Measurements from ENCODE around the gene HGS. TPM values are rescaled to one million over a fixed set of nuclear protein-coding genes. Genes with fewer than 3 reads are reported as not detected.
A peak's percentile ranks its signal among the peaks of the same experiment; 100 is the strongest.
"Not testable (repeated sequence)": the region's sequence is repeated elsewhere in the genome, so short reads cannot be mapped to it uniquely, and the experiment has no call there.

The HGS gene
- total RNA-seq, 3 donors from 2014 or later, result 146 to 162 (median 147) TPM

- H3K4me3 Mint-ChIP-seq, result peak overlapping the region; percentile 92
- DNase-seq (no peak), ATAC-seq (peak; percentile 30 to 32)
- H3K4me1 Mint-ChIP-seq (ENCODE audit: low read depth), result peaks cover 35% of the 10 kb centered on the region
- no peaks in the 10 kb centered on the region for H3K27me3 Mint-ChIP-seq (ENCODE audit: low read depth)
- H3K36me3 Mint-ChIP-seq (ENCODE audit: insufficient read depth), result peaks cover 19% of the 10 kb centered on the region
- no peaks in the 10 kb centered on the region for H3K9me3 Mint-ChIP-seq
Observed at GRCh38 chr17:81666092-81666341, 17.8 kb upstream of the HGS start.

DNA sequence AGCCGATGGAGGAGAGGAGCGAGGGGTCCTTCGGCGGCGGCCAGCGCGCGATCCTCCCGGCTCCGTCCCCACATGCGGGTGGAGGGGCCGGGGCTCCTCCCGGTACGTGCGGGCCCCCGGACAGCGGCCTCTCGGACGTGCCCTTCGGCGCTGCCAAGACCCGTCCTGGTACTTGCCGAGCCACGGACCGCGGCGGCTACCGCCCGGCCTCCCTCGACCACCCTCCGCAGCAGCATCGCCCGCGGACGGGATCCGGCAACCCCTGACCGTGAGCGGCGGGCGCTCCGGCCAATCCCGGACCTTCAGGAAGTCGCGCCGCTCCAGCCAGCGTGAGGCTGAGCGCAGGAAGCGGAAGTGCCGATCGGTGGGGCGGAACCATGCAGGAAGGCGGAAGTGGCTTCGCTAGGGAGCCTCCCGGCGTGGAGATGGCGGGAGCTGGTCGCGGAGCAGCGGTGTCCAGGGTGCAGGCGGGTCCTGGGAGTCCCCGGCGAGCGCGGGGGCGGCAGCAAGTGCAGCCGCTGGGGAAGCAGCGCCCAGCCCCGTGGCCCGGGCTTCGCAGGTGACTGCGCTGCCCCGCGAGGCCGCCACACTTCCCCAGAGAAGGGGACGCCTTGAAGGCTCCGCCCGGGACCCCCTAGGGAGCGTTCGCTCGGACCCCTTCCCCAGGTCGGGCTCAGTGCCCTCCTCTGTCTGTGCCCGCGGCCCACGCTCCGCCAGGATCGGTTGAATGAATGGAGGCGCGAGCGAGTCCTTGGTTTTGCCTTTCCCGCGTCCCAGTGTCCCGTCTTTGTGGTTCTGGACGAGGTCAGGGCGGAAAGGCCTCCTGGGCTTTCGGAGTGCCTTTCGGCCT is 17.2 kb upstream of the HGS start, which contains the start of the genes CCDC137 and OXLD1:
Gene CCDC137 (plus strand): TSS at position 396 of the 850 bp plus-strand sequence. CDS start 30 bp downstream, at position 426.
Gene OXLD1 (minus strand): TSS at position 264 of the 850 bp plus-strand sequence. CDS start 28 bp downstream, at position 236.
- DNase-seq (peak; percentile 88), ATAC-seq (peak; percentile 94 to 97)
- Mint-ChIP-seq H3K4me1 (ENCODE audit: low read depth) (peaks cover 35% of the 10 kb centered on the region), H3K4me3 (peak within 1 kb of the TSS; percentile 92), H3K9me3 (no peaks in the 10 kb centered on the region), H3K27me3 (ENCODE audit: low read depth) (no peaks in the 10 kb centered on the region), H3K36me3 (ENCODE audit: insufficient read depth) (peaks cover 22% of the 10 kb centered on the region)

DNA sequence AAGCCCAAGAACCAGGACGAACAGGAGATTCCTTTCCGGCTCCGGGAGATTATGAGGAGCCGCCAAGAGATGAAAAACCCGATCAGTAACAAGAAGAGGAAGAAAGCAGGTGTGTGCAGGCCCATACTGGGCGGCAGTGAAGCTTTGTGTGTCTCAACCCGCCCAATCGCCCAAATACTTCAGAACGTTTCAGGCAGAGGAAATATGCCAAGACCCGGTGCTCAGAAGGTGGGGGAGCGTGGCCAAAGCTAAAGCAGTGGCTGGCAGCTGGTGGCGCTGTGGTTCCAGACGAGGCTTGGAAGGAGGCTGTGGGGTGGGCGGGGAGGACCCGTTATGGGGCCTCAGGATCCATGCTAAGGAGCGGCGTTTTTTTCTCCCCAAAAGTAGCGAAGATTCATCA is 16.1 kb upstream of the HGS start:
- Mint-ChIP-seq H3K27me3 (ENCODE audit: low read depth) (no peaks in the 10 kb centered on the region), H3K9me3 (no peaks in the 10 kb centered on the region), H3K36me3 (ENCODE audit: insufficient read depth) (peaks cover 22% of the 10 kb centered on the region), H3K4me1 (ENCODE audit: low read depth) (peaks cover 33% of the 10 kb centered on the region), H3K4me3 (peak overlapping the region; percentile 92)
- ATAC-seq, result no peak
- DNase-seq, result no peak

- Mint-ChIP-seq H3K4me3 (no peak overlapping the region), H3K36me3 (ENCODE audit: insufficient read depth) (peaks cover 17% of the 10 kb centered on the region), H3K27me3 (ENCODE audit: low read depth) (no peaks in the 10 kb centered on the region), H3K4me1 (ENCODE audit: low read depth) (peaks cover 16% of the 10 kb centered on the region), H3K9me3 (no peaks in the 10 kb centered on the region)
- no peak for DNase-seq
- no peak for ATAC-seq
Observed at GRCh38 chr17:81672504-81672903, 11.3 kb upstream of the HGS start.

DNA sequence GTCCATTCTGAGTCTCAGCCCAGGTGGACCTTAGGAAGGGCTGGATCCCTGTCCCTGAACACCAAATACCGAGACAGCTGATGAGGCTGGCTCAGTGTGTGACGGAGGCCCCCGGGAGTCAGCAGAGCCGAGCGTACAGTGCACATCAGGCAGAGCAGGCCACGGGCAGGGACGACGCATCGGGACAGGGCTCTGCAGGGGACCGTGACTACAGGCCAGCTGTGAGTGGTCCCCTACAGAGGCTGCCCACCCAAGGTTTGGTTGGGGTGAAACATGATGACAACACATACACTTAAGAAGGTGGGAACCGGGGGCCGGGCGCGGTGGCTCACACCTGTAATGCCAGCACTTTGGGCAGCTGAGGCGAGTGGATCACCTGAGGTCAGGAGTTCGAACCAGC is 10.9 kb upstream of the HGS start:
- H3K4me1 Mint-ChIP-seq (ENCODE audit: low read depth), result peaks cover 11% of the 10 kb centered on the region
- H3K9me3 Mint-ChIP-seq, result no peaks in the 10 kb centered on the region
- peaks cover 15% of the 10 kb centered on the region for H3K36me3 Mint-ChIP-seq (ENCODE audit: insufficient read depth)
- DNase-seq (no peak), ATAC-seq (no peak)
- H3K27me3 Mint-ChIP-seq (ENCODE audit: low read depth), result no peaks in the 10 kb centered on the region
- H3K4me3 Mint-ChIP-seq, result no peak overlapping the region

GRCh38 chr17:81673561-81674258 is 10.1 kb upstream of the HGS start:
- DNase-seq, result no peak
- ATAC-seq, result no peak
- no peak overlapping the region for H3K4me3 Mint-ChIP-seq
- H3K36me3 Mint-ChIP-seq (ENCODE audit: insufficient read depth), result peaks cover 10% of the 10 kb centered on the region
- peaks cover 6% of the 10 kb centered on the region for H3K4me1 Mint-ChIP-seq (ENCODE audit: low read depth)
- H3K27me3 Mint-ChIP-seq (ENCODE audit: low read depth), result no peaks in the 10 kb centered on the region
- H3K9me3 Mint-ChIP-seq, result no peaks in the 10 kb centered on the region

- not testable (repeated sequence) for ATAC-seq; H3K4me1 Mint-ChIP-seq (ENCODE audit: low read depth); H3K9me3 Mint-ChIP-seq; H3K36me3 Mint-ChIP-seq (ENCODE audit: insufficient read depth); H3K27me3 Mint-ChIP-seq (ENCODE audit: low read depth); H3K4me3 Mint-ChIP-seq
- peak; percentile 25 for DNase-seq
Observed at GRCh38 chr17:81675515-81676221, 8.1 kb upstream of the HGS start.

DNA sequence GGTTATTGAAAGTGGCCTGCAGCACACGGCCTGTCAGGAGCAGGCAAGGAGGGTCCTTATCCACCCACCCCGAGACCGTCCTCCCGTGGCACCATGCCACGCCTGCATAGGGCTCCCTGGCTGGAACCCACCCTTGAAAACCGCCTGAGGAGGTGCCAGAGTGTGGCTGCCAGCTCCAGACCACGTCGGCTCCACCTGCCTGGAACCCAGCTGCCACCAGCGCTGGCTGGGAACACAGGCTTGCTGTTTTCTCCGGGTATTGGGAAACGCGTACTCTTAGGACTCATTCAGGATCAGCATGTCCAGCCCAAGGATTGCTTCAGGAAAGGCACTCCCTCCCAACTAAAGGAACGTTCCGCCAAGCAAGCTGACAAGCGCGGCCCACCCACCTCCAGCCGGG is 6.9 kb upstream of the HGS start:
- Mint-ChIP-seq H3K4me1 (ENCODE audit: low read depth) (peaks cover 6% of the 10 kb centered on the region), H3K27me3 (ENCODE audit: low read depth) (no peaks in the 10 kb centered on the region), H3K36me3 (ENCODE audit: insufficient read depth) (peaks cover 2% of the 10 kb centered on the region), H3K4me3 (no peak overlapping the region), H3K9me3 (no peaks in the 10 kb centered on the region)
- no peak for ATAC-seq
- DNase-seq, result no peak

DNA sequence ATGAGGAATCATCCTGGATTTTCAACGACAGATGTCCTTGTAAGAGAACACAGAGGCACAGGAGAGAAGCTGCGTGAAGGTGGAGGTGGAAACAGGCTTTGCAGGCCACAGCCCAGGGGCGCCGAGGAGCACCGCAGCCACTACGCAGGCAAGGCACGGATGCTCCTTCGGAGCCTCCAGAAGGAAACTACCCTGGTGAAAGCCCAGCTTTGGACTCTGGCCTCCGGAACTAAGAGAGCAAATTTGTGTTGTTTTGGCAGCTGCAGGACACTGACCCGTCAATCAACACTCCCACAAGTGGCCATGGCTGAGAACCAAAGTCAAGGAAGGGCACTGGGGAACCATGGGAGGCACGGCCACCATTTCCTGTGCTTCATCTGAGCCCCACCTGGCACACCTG is 3.7 kb upstream of the HGS start:
- DNase-seq (no peak), ATAC-seq (no peak)
- no peaks in the 10 kb centered on the region for H3K27me3 Mint-ChIP-seq (ENCODE audit: low read depth)
- no peak overlapping the region for H3K4me3 Mint-ChIP-seq
- H3K4me1 Mint-ChIP-seq (ENCODE audit: low read depth), result peaks cover 21% of the 10 kb centered on the region
- H3K9me3 Mint-ChIP-seq, result no peaks in the 10 kb centered on the region
- peaks cover under 1% of the 10 kb centered on the region for H3K36me3 Mint-ChIP-seq (ENCODE audit: insufficient read depth)

DNA sequence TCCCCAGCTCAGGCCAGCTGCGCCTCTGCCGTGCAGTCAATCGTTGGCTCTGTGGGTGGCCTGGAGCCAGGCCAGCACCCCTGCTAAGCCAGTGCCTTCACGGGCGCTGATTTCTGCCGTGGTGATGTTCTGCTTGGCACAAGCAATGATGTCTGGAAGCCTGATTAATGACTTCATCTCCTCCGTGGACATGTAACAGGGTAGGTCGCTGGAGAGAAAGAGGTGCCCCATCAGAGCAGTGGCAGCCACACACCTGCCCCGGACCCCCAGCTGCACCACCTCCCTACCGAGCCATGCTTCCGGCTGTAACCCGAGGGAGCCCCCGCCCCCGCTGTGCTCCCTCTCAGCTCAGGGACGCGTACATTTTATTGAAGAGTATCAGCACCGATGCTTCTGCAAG is 2.1 kb upstream of the HGS start:
- H3K4me3 Mint-ChIP-seq, result peak overlapping the region; percentile 94
- DNase-seq (no peak), ATAC-seq (no peak)
- no peaks in the 10 kb centered on the region for H3K27me3 Mint-ChIP-seq (ENCODE audit: low read depth)
- H3K36me3 Mint-ChIP-seq (ENCODE audit: insufficient read depth), result peaks cover 7% of the 10 kb centered on the region
- peaks cover 23% of the 10 kb centered on the region for H3K4me1 Mint-ChIP-seq (ENCODE audit: low read depth)
- H3K9me3 Mint-ChIP-seq, result no peaks in the 10 kb centered on the region

DNA sequence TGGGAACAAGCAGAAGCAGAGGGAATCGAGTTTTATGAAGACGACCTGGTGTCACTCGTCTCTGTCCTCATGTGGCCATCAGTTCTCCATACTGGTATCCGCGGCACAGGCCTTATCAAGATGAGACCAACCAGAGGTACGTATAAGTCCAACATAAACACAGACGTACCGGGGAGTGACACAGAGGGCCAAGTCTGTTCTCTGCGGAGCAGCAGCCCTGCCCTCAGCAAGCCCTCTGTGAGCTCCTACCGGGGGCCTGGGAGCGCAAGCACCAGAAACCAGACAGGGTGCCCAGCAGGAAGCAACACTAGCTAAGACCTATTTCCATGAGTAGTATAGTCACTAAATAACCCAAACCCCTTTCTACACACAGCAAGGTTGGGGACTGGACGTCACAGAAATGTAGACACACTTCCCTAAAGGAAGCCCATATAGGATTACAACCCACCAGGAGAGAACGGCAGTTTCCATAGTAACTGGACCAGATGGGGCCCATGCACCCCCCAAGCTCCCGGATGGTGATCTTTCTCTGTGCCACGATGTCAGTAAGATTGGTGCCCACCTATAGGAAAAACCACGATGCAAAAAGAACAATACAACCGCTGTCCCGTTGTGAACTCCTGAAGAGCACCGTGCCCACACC is 1.1 kb upstream of the HGS start:
- Mint-ChIP-seq H3K27me3 (ENCODE audit: low read depth) (no peaks in the 10 kb centered on the region), H3K4me1 (ENCODE audit: low read depth) (peaks cover 25% of the 10 kb centered on the region), H3K9me3 (no peaks in the 10 kb centered on the region), H3K4me3 (peak overlapping the region; percentile 94), H3K36me3 (ENCODE audit: insufficient read depth) (peaks cover 14% of the 10 kb centered on the region)
- ATAC-seq, result no peak
- no peak for DNase-seq

GRCh38 chr17:81683208-81683583 is 615 bp upstream of the HGS start:
- Mint-ChIP-seq H3K27me3 (ENCODE audit: low read depth) (no peaks in the 10 kb centered on the region), H3K36me3 (ENCODE audit: insufficient read depth) (peaks cover 14% of the 10 kb centered on the region), H3K4me3 (peak overlapping the region; percentile 94), H3K4me1 (ENCODE audit: low read depth) (peaks cover 25% of the 10 kb centered on the region), H3K9me3 (no peaks in the 10 kb centered on the region)
- peak; percentile 10 to 11 for ATAC-seq
- no peak for DNase-seq

- Mint-ChIP-seq H3K36me3 (ENCODE audit: insufficient read depth) (peaks cover 22% of the 10 kb centered on the region), H3K27me3 (ENCODE audit: low read depth) (no peaks in the 10 kb centered on the region), H3K4me1 (ENCODE audit: low read depth) (peaks cover 26% of the 10 kb centered on the region), H3K9me3 (no peaks in the 10 kb centered on the region), H3K4me3 (peak overlapping the region; percentile 88)
- peak; percentile 3 to 4 for ATAC-seq
- DNase-seq, result no peak
Observed at GRCh38 chr17:81684442-81684911, 666 bp downstream of the HGS start.

DNA sequence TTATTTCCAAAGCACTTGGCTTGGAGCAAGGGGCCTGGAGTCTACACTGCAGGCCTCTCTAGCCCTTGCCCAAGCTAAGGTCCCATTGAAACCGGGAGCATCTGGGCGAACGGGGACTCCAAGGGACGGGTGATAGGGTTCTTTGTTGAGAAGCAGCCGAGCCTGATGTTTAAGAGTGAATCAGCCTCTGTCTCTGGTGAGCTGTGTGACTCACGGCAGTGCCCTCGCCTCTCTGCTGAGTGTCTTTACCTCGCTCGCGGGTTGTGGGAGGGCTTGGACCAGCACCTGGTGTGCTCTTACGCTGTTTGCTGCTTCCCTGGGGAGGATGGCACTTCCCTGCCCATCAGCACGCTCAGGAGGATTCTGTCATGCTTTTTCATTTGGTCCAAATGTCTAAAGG is 1.3 kb downstream of the HGS start:
- Mint-ChIP-seq H3K36me3 (ENCODE audit: insufficient read depth) (peaks cover 26% of the 10 kb centered on the region), H3K9me3 (no peaks in the 10 kb centered on the region), H3K4me1 (ENCODE audit: low read depth) (peaks cover 26% of the 10 kb centered on the region), H3K27me3 (ENCODE audit: low read depth) (no peaks in the 10 kb centered on the region), H3K4me3 (peak overlapping the region; percentile 88)
- DNase-seq, result peak; percentile 49
- peak; percentile 46 to 50 for ATAC-seq
